GM19463 (cell line): ENCODE results near the gene LAMA4.
"Not testable (repeated sequence)": the region's sequence is repeated elsewhere in the genome, so short reads cannot be mapped to it uniquely, and the experiment has no call there.

ENCODE experiments used
- ATAC-seq: cut with Tn5 transposase; IDR thresholded peaks from one replicate; pipeline ENCODE4 v1.9.1; 2021; ENCODE audit warnings: mild to moderate bottlenecking, moderate library complexity; ENCODE audit not compliant: unreplicated experiment

LAMA4 gene

DNA sequence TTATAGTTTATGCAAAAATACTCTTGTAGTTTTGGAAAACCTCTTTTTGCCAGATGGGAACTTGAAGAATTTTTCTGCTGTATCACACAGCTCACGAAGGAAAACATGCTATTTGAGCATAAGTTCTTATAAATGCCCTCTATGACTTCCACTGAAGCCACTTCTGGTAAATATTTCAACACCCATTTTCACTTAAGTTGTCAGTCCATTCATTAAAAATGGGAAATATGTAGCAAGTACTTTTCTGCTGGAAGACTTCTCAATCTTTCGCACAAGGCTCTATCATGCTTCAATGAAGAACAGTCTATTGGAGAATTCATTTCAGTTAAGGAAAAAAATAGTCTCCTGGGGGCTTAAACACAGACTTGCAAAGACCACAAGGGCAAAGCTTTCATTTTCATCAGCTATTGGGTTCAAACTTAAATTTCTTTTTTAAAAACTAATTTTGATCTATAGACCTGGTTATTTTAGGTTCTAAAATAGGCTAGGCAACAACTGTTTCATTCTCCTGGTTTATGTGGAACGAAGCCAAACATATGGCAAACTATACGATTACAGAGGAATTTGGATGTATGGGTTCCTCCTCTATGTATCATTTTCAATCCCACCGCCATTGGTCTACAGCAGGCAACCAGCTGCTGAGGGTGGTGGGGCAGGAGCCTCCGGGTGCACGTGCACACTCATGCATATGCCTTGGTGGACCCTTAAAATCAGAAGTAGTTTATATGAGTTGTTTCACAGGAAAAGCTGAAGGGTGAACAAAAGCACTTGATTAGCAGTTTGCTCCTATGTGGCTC lies 38.7 kb downstream of the LAMA4 start:
- no peak for ATAC-seq

DNA sequence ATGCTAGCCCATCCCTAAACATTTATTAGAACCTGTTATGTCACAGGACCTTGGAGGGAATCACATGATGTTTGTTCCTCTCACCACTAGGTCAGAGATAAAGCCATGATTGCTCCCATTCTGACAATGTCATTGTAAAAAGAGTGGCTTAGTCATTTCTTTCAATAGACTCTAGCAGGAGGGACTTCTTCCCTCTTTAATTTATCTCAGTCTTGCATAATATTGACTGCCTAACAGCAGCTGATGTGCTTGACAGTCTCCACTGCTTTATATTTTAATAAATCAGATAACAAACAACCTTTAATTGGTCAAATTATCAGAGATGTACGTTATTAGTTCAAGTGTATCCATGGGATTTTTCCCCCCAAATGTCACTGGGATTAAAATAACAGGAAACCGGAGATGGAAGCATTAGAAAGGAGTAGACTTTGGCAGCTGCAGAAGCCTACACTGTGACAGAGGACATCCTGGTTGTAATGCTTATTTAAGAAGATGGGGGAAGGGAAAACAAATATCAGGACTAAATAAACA lies 39.6 kb downstream of the LAMA4 start:
- no peak for ATAC-seq

DNA sequence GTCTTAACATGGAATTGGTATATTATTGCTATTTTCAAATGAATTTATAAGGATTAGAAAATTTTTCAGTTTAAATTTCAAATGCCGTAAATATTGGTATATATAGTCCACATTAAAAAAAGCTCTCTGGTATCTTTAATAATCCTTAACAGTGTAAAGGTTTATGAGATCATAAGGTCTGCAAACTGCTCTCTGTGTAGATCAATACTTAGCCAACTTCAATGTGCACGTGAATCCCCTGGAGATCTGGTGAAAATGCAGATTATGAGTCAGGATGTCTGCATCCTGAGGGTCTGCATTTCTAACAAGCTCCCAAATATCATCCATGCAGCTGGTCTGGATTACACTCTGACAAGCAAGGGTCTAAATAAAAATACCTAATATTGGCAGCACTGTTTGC lies 43.5 kb downstream of the LAMA4 start:
- ATAC-seq, result no peak

DNA sequence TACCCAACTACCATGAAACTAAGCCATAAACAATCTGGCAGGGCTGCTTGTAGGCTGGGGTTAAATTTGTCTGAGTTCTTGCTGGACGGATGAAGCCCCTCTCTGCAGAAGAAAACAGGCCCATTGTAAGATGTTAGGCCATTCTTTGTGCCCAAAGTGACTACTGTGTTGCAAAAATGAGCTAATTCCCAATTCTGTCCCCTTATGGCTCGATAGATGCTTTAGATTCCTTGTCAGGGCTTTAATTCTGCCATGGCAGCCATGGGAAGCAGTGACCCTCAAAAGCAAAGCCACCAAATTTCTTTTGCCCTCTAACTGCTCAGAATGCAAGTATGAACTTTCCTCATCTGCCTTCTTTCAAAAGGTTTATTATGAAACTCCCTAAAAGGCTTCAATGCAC lies 45.2 kb downstream of the LAMA4 start:
- no peak for ATAC-seq

- ATAC-seq, result no peak
Measured at GRCh38 chr6:112207776-112208175, 46.6 kb downstream of the LAMA4 start.

DNA sequence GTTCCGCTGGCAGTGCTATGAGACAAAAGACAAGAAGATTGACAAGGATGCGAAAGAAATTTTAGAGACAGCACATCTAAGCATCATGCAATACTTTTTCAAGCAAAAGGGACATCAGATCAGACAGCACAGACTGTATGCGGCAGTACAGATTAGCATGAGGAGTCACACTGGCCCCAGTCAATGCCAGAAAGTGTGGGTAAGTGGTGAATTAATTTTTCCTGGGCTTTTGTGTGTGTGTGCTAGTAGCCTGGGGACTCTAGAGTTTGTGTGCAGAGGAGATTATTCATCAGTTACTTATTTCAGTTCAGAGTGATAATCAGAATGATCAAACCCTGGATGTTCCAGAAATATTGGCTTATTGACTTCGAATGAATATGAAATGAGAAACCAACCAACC lies 47.2 kb downstream of the LAMA4 start:
- no peak for ATAC-seq

DNA sequence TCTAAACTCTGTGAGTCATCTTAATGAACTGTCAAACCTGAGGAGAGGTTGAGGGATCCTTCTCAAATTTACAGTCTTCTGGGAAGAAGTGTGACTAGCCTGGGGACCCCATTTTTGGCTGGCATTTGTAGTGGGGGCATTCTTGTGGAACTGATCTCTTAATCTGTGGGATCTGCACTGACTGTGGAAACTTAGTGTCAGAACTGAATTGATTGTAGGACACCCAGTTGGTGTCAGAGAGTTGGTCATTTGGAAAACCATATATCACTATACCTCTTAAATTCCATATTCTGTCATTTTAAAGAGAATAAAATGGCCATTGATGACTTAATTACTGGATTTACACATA lies 48.3 kb downstream of the LAMA4 start:
- ATAC-seq, result no peak

GRCh38 chr6:112205427-112206109 lies 48.8 kb downstream of the LAMA4 start:
- ATAC-seq, result no peak

DNA sequence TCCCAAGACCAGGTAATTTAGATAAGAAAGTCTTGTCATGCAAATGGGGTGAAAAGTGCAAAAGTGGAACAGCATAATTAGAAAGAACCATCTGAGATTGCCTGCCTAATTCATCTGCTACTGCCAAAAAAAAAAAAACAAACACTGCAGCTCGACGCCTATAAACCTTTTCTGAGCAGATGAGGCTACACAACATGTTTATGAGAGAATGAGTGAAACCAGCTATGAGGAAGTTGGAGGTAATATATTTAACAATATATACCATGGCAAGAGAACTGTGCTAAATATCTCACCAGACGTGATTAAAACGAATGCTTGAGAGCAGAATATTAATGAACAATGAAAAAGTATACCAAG lies 50.0 kb downstream of the LAMA4 start:
- no peak for ATAC-seq

- no peak for ATAC-seq
Measured at GRCh38 chr6:112203577-112204349, 50.6 kb downstream of the LAMA4 start.

- peak; percentile 77 for ATAC-seq
Measured at GRCh38 chr6:112202639-112203341, 51.6 kb downstream of the LAMA4 start.

DNA sequence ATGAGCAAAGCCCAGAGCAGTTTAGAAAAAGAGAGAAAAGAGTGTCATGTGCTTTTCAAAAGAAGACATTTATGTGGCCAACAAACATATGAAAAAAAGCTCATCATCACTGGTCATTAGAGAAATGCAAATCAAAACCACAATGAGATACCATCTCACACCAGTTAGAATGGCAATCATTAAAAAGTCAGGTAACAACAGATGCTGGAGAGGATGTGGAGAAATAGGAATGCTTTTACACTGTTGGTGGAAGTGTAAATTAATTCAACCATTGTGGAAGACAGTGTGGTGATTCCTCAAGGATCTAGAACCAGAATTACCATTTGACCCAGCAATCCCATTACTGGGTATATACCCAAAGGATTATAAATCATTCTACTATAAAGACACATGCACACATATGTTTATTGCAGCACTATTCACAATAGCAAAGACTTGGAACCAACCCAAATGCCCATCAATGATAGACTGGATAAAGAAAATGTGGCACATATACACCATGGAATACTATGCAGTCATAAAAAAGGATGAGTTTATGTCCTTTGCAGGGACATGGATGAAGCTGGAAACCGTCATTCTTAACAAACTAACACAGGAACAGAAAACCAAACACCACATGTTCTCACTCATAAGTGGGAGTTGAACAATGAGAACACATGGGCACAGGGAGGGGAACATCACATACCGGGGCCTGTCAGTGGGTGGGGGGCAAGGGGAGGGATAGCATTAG lies 54.0 kb downstream of the LAMA4 start:
- not testable (repeated sequence) for ATAC-seq

DNA sequence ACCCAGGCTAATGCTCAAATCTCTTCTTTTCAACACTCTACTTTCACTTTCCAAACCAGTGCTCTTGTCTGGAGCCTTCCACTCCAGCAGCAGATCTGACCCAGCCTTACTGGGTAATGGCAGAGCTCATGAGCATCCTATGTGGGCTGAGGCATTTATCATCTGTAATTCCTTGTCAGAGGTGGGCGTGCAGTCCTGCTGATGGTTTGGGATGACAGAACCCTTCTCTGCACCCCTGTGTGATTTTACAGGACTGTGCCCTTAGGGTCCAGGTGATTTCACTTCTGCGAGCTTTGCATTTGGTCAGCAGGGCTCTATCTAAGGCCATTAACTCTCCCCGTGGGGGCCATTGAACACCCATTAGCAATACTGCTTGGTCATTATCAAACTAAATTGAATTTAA lies 55.4 kb downstream of the LAMA4 start:
- no peak for ATAC-seq

DNA sequence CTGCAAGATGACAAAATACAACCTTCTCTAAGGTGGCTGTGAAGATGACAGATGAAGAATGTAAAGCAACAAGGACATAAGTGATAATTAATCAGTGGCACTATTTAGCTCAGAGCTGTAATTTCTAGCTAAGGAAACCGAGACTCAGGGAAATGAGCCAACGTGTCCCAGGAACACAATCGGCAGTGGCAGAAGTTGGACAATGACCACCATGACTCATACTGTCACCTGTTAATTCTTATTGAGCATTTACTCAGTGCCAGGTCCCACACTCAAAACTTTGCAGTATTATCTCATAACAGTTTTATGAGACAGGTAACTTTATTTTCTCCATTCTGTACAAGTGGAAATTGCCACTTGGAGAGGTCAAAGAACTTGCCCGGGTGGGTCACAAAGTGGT lies 55.8 kb downstream of the LAMA4 start:
- no peak for ATAC-seq

GRCh38 chr6:112197636-112198035 lies 56.7 kb downstream of the LAMA4 start:
- no peak for ATAC-seq

GRCh38 chr6:112196306-112196705 lies 58.1 kb downstream of the LAMA4 start:
- ATAC-seq, result no peak

- no peak for ATAC-seq
Measured at GRCh38 chr6:112195166-112195565, 59.2 kb downstream of the LAMA4 start.

GRCh38 chr6:112194511-112194910 lies 59.9 kb downstream of the LAMA4 start:
- no peak for ATAC-seq

GRCh38 chr6:112193535-112194051 lies 60.8 kb downstream of the LAMA4 start:
- no peak for ATAC-seq

DNA sequence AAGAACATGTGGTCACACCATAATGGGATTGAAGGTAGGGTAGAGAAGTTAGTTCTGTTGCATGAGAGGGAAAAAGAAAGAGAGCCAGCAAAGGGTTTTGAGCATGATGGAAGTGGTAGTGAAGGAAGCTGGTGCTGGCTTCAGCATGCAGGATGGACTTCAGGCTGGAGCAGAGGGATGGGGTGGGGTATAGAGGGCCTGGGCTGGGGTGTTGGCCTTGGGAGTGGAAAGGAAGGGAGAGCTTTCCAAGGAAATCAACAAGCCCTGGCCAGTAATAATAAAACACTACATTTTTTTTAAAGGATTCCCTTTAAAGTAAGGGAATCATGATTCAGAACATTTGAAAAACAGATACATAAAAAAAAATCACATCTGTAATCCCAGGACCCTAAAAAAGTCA lies 61.2 kb downstream of the LAMA4 start:
- no peak for ATAC-seq
